Peyer's patch (tissue), 4 donors: ENCODE data around the gene GPR89B. TPM values are rescaled to one million over a fixed set of nuclear protein-coding genes. Genes with fewer than 3 reads are reported as not detected.

ENCODE experiments used
- DNase-seq, 3 donors: peaks; one replicate each; pipeline ENCODE4 v3.0.0-alpha.2; 2017 to 2019
- H3K27ac ChIP-seq, 4 donors: fragments of 200-600 bp; sonication (generic); one replicate each; pipeline ENCODE4 v1.5.1; 2016 to 2019
- H3K27me3 ChIP-seq, 2 donors: fragments of 200-600 bp; sonication (generic); one replicate each; pipeline ENCODE4 v1.5.1; 2019
- H3K36me3 ChIP-seq, 3 donors: fragments of 200-600 bp; sonication (generic); one replicate each; pipeline ENCODE4 v1.5.1; 2016 to 2019
- H3K4me1 ChIP-seq, 4 donors: fragments of 200-600 bp; sonication (generic); one replicate each; pipeline ENCODE4 v1.5.1; 2016 to 2019
- H3K4me3 ChIP-seq, 4 donors: fragments of 200-600 bp; sonication (generic); 1 replicate in 3 of 4; 2 replicates in 1 of 4; pipeline ENCODE4 v1.5.1; 2016 to 2019; ENCODE audit warnings: mild to moderate bottlenecking in 1 of 4
- H3K9me3 ChIP-seq, 4 donors: fragments of 200-600 bp; sonication (generic); one replicate each; pipeline ENCODE4 v1.5.1; 2016 to 2019; ENCODE audit warnings: mild to moderate bottlenecking in 1 of 4
- POLR2A ChIP-seq, 2 donors: fragments of 450-650 bp; IDR thresholded peaks; one replicate each; pipeline ENCODE4 v1.5.1; 2017; ENCODE audit warnings: antibody characterized with exemption in 2 of 2, mild to moderate bottlenecking in 2 of 2, moderate library complexity in 2 of 2
- total RNA-seq, 4 donors: library from RNA; depleted of rRNA; stranded (reverse); fragments of >200 nt; gene quantifications; one replicate each; pipeline ENCODE4 v1.1.0, GENCODE V29; 2016
- TF ChIP-seq, protein P1 (sequence below), 6 experiments: fragments of 450-650 bp in 4 of 6; fragments of 200-600 bp in 2 of 6; sonication (generic) in 1 of 6; IDR thresholded peaks; one replicate each; pipeline ENCODE4 v1.5.1; 2017 to 2019; ENCODE audit warnings: antibody characterized with exemption in 6 of 6, mild to moderate bottlenecking in 3 of 6, moderate library complexity in 1 of 6

GPR89B gene
- total RNA-seq, 4 donors from 2014 or later: 14.9 to 30.9 (median 27.8) TPM

DNA sequence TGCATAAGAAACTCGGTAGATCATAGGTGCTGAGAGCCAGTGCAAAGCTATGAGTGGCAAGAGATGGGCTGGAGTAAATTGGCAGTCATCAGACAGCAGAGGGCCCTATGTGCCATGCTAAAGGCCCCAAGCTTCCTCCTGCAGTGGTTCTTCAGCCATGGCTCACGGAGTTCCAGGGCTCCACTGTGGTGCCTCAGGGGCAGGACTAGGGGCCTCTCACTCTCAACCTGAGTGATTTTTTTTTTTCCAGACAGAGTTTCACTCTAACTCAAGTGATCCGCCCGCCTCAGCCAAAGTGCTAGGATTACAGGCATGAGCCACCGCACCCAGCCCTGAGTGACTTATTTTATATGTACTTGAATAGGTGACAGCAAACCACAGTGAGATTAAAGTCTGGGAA is 36.0 kb upstream of the GPR89B start:
- H3K36me3 ChIP-seq: no peaks in the 10 kb centered on the region
- no peaks in the 10 kb centered on the region for H3K4me1 ChIP-seq
- TF ChIP-seq, protein P1, sequence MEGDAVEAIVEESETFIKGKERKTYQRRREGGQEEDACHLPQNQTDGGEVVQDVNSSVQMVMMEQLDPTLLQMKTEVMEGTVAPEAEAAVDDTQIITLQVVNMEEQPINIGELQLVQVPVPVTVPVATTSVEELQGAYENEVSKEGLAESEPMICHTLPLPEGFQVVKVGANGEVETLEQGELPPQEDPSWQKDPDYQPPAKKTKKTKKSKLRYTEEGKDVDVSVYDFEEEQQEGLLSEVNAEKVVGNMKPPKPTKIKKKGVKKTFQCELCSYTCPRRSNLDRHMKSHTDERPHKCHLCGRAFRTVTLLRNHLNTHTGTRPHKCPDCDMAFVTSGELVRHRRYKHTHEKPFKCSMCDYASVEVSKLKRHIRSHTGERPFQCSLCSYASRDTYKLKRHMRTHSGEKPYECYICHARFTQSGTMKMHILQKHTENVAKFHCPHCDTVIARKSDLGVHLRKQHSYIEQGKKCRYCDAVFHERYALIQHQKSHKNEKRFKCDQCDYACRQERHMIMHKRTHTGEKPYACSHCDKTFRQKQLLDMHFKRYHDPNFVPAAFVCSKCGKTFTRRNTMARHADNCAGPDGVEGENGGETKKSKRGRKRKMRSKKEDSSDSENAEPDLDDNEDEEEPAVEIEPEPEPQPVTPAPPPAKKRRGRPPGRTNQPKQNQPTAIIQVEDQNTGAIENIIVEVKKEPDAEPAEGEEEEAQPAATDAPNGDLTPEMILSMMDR (IDR thresholded peaks at IDR 0.05): no peak
- no peak for TF ChIP-seq POLR2A (IDR thresholded peaks at IDR 0.05)
- H3K27me3 ChIP-seq: no peaks in the 10 kb centered on the region
- no peaks in the 10 kb centered on the region for H3K9me3 ChIP-seq
- no peak overlapping the region for H3K27ac ChIP-seq
- DNase-seq: no peak
- no peak overlapping the region for H3K4me3 ChIP-seq

DNA sequence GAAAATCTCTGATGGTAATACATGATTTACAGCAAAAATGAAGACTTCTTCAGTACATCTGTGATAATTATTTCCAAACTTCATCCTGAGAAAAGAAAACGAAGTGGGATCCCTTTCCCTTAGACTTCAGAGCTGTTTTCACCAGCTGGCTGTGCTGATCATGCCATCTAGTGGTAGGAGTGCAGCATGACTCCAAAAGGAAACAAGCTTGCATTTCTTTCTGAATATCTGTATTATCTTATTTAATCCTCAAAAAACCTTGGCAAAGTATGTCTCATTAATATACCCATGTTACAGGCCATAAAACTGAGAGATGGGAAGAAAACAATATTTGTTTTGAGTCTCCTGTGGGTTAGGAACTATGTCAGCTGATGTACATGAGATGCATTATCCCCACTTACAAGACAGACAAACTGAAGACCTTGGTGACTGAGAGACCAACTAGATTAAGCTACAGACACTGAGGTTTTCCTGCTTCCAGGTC is 35.4 kb upstream of the GPR89B start:
- H3K27me3 ChIP-seq: no peaks in the 10 kb centered on the region
- H3K4me3 ChIP-seq: no peak overlapping the region
- peak in 1 of 3 donors; percentile 58 for DNase-seq
- H3K9me3 ChIP-seq: no peaks in the 10 kb centered on the region
- no peak overlapping the region for H3K27ac ChIP-seq
- H3K4me1 ChIP-seq: no peaks in the 10 kb centered on the region
- H3K36me3 ChIP-seq: no peaks in the 10 kb centered on the region
- TF ChIP-seq, protein P1 (IDR thresholded peaks at IDR 0.05): peak; percentile 88 to 94 (median 90)
- TF ChIP-seq POLR2A (IDR thresholded peaks at IDR 0.05): no peak

DNA sequence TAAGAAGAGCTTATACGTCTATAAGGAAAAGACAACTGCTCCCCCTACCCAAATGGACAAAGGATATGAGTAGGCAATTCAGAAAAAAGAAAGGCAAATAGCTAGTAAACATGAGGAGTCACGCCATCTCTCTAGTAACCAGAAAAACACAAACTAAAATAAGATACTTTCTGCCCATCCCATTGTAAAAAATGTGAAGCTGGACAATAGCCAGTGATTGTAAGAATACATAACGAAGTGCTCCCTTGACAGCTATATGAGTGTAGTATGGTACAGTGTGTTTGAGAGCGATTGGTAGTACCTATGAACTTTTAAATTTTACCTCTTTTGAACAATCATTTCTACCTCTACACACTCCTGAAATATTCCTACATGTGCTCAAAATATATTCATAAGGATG is 33.1 kb upstream of the GPR89B start:
- no peak overlapping the region for H3K4me3 ChIP-seq
- no peaks in the 10 kb centered on the region for H3K4me1 ChIP-seq
- no peak overlapping the region for H3K27ac ChIP-seq
- TF ChIP-seq POLR2A (IDR thresholded peaks at IDR 0.05): no peak
- TF ChIP-seq, protein P1 (IDR thresholded peaks at IDR 0.05): no peak
- H3K27me3 ChIP-seq: no peaks in the 10 kb centered on the region
- no peak for DNase-seq
- no peaks in the 10 kb centered on the region for H3K9me3 ChIP-seq
- no peaks in the 10 kb centered on the region for H3K36me3 ChIP-seq

DNA sequence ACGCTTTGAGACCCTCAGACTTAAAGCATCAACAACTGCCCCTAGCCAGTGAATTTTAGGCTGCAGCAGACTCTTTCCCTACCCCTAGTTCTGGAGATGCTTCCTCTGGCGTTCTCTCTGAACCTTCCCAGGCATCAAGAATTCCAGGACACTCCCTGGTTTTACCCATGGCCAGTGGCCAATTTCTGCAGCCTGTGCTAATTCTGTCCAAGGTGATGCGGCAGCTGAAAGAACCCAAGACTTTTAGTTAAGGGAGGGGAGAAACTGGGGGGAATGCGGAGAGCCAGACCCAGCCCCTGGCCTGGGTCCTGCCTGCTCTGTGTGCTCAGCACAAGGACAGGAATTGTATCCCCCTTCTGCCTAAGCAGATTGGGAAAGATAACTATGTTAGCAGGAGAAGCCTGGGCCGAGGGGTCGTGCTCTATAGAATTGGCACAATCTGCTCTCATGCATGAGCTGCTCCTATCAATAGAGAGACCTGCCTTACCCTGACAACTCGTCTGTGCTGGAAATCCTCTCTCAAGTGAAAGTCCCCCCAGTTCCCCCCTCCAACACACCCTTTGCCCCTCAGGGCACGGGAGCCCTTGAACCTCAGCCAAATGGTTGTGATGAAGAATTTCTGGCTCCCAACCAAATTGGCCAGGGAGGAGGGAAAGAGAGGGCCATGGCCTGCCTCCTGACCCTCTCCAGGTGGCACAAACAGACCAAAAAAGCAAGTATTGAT is 31.0 kb upstream of the GPR89B start:
- Histone ChIP-seq H3K4me3 (no peak overlapping the region), H3K27me3 (no peaks in the 10 kb centered on the region), H3K36me3 (no peaks in the 10 kb centered on the region), H3K4me1 (no peaks in the 10 kb centered on the region), H3K27ac (no peak overlapping the region), H3K9me3 (no peaks in the 10 kb centered on the region)
- TF ChIP-seq, protein P1 (IDR thresholded peaks at IDR 0.05): no peak
- no peak for TF ChIP-seq POLR2A (IDR thresholded peaks at IDR 0.05)
- DNase-seq: no peak

DNA sequence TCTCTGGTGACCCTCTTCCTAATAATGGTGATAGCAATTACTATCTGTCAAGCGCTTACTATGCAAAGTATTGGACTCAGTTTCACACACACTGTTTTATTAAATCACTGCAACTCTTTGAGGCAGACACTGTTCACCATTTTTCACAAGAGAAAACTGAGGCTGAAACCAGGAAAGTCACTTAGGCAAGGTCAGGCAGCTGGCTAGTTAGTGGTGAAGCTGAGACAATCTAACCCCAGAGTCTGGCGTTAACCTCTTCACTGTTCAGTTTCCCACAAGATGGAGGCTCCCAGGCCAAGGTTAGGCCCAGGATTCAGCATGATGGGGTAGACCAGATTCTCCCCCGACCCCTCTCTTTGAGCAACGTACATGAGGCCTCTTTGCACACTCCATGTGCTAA is 30.4 kb upstream of the GPR89B start:
- Histone ChIP-seq H3K27me3 (no peaks in the 10 kb centered on the region), H3K4me1 (no peaks in the 10 kb centered on the region), H3K4me3 (no peak overlapping the region), H3K27ac (no peak overlapping the region), H3K9me3 (no peaks in the 10 kb centered on the region), H3K36me3 (no peaks in the 10 kb centered on the region)
- no peak for TF ChIP-seq POLR2A (IDR thresholded peaks at IDR 0.05)
- TF ChIP-seq, protein P1 (IDR thresholded peaks at IDR 0.05): no peak
- DNase-seq: no peak
